Heart right ventricle (tissue), 16 donors: Measurements from ENCODE around the gene SLC6A12. TPM values are rescaled to one million over a fixed set of nuclear protein-coding genes. Genes with fewer than 3 reads are reported as not detected.

Experiments used
- ATAC-seq, 8 donors: fragments of 200-7000 bp; cut with Tn5 transposase; one replicate each; pipeline ENCODE4 v1.9.1; 2020; ENCODE audit warnings: mild to moderate bottlenecking in 8 of 8, moderate library complexity in 8 of 8, moderate number of reproducible peaks in 1 of 8
- DNase-seq, 2 donors: peaks; one replicate each; pipeline ENCODE4 v3.0.0-alpha.2; 2020
- H3K27ac ChIP-seq, 10 donors: fragments of 200-600 bp; sonication (generic) in 2 of 10; one replicate each; pipeline versions ENCODE4 v1.5.0 to v1.8.0; 2020 to 2022; ENCODE audit warnings: mild to moderate bottlenecking in 3 of 10
- H3K27me3 ChIP-seq, 7 donors: fragments of 200-600 bp; one replicate each; pipeline ENCODE4 v1.8.0; 2021 to 2022; ENCODE audit warnings: mild to moderate bottlenecking in 2 of 7
- H3K36me3 ChIP-seq, 9 donors: fragments of 200-600 bp; sonication (generic) in 1 of 9; one replicate each; pipeline versions ENCODE4 v1.5.0 to v1.8.0; 2020 to 2022; ENCODE audit warnings: mild to moderate bottlenecking in 2 of 9
- H3K4me1 ChIP-seq, 9 donors: fragments of 200-600 bp; sonication (generic) in 1 of 9; one replicate each; pipeline versions ENCODE4 v1.5.0 to v1.8.0; 2020 to 2022; ENCODE audit warnings: mild to moderate bottlenecking in 4 of 9
- H3K4me3 ChIP-seq, 10 donors: fragments of 200-600 bp; sonication (generic) in 2 of 10; one replicate each; pipeline versions ENCODE4 v1.5.0 to v1.8.0; 2020 to 2022; ENCODE audit warnings: mild to moderate bottlenecking in 7 of 10, moderate library complexity in 2 of 10
- H3K9me3 ChIP-seq, 11 donors: fragments of 200-600 bp in 10 of 11; sonication (generic) in 2 of 11; one replicate each; pipeline versions ENCODE4 v1.5.0 to v1.8.0; 2013 to 2022; ENCODE audit warnings: mild to moderate bottlenecking in 2 of 11, control low read depth in 1 of 11, moderate library complexity in 1 of 11
- WGBS, 2 donors: extraction: QIAGEN DNeasy Blood & Tissue Kit; methylation state at CpG; one replicate each; pipeline ENCODE4 v1.1.7; 2013; ENCODE audit warnings: inconsistent platforms in 1 of 2; 5-methylcytosine and 5-hydroxymethylcytosine counted together
- intact Hi-C, 10 donors: fragments of 100-400 bp; cut with DNase I; formaldehyde crosslinking; loops; one replicate each; pipeline versions ENCODE4 v1.11.1 to v1.14.2; 2022
- polyA plus RNA-seq, 2 donors: library from polyadenylated mRNA; stranded (reverse); fragments of 200-250 nt; gene quantifications; one replicate each; pipeline ENCODE4 v1.2.3, GENCODE V29; 2013
- total RNA-seq, 10 donors: library from RNA; stranded (reverse); fragmentation: NEBNext Ultra II Directional in 3 of 10; extraction: Animal tissue kit (Norgen Biotek cat#: 25700) in 3 of 10; gene quantifications; one replicate each; pipeline versions ENCODE4 v1.2.1 to v1.2.4, GENCODE V29; 2021 to 2023
- TF ChIP-seq, protein P1 (sequence below), 9 donors: fragments of 200-600 bp; sonication (generic) in 2 of 9; IDR thresholded peaks; one replicate each; pipeline versions ENCODE4 v1.5.0 to v1.8.0; 2021 to 2022; ENCODE audit warnings: antibody characterized with exemption in 9 of 9, mild to moderate bottlenecking in 5 of 9, moderate library complexity in 1 of 9
- donor health status: Arrhythmogenic right ventricular cardiomyopathy.
- donor health status: ischemic (EF 13 %, LVEDD 7.1; RV severe dilation, severe dysfunction).
- donor health status: healthy with polysubstance abuse.
- donor health status: DM: no; HTN: yes; CAD: no.
- donor health status: DM: no; HTN: no; CAD: no.
- donor health status: ischemic (EF 25% LVEDD 6.9; RV normal size, moderate dysfunction).
- donor health status: ischemic (EF 25% LVEDD 5.7; RV mildly dilated, moderate dysfunction).
- donor health status: healthy.
- donor health status: DM: yes; HTN: yes; CAD: no.
- donor health status: Ischemic cardiomyopathy.
- donor health status: ischemic (EF 35%, LVEDD 5.7; RV mildly dilated, moderate dysfunction).
- donor health status: nonischemic (EF 11% LVEDD 7.7; RV severe dilation, severe dysfunction).
- donor health status: DM: yes; HTN: yes; CAD: no.
- donor health status: PGD.
- donor health status: ischemic (EF 29% LVEDD 5.4; RV normal size, mild dysfunction).
- donor health status: nonischemic (EF 23%, LVEDD 6.1; RV moderate dilation, normal function).

The SLC6A12 gene
- total and polyA plus RNA-seq, 12 donors: 0.14 to 1.4 (median 0.74) TPM

DNA sequence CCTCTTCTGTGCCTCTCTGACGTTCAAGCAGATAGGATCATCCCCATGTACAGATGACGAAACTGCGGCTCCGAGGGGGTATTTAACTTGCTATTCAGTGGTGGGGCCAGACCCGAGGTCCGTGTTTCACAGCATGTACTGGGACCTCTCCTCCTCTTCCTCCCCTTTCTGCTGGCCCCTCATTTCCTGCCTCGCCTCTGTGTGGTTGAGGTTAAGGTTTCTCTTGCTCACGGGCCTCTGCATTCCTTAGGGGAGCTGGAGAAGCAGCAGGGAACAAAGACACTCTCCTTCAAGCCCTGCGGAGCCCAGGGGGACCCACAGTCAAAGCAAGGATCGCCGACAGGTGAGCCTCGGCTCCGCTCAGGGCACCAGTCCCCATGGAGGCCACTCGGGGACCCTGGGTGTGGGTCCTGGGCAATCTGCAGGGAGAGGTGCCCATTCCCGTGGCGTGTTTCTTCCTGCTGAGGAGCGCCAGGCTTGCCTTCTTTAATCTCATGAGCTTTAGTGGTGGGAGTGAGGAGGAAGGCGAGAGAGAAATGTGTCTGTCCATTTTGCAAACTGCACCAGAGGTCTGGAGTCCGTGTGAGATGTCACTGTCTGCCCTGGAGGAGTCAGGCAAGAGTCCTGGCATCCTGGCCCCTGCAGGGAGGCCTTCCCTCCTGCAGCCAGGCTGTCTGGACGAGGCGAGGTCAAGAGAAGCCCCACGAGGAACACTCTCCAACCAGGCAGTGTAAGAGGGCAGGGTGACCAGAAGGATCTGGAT lies 45.0 kb downstream of the SLC6A12 start:
- H3K36me3 ChIP-seq: peaks cover 0 to 31% (median 0%) of the 10 kb centered on the region in 9 donors
- DNase-seq: no peak
- ATAC-seq: no peak
- TF ChIP-seq, protein P1, sequence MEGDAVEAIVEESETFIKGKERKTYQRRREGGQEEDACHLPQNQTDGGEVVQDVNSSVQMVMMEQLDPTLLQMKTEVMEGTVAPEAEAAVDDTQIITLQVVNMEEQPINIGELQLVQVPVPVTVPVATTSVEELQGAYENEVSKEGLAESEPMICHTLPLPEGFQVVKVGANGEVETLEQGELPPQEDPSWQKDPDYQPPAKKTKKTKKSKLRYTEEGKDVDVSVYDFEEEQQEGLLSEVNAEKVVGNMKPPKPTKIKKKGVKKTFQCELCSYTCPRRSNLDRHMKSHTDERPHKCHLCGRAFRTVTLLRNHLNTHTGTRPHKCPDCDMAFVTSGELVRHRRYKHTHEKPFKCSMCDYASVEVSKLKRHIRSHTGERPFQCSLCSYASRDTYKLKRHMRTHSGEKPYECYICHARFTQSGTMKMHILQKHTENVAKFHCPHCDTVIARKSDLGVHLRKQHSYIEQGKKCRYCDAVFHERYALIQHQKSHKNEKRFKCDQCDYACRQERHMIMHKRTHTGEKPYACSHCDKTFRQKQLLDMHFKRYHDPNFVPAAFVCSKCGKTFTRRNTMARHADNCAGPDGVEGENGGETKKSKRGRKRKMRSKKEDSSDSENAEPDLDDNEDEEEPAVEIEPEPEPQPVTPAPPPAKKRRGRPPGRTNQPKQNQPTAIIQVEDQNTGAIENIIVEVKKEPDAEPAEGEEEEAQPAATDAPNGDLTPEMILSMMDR (IDR thresholded peaks at IDR 0.05): no peak
- peak overlapping the region in 2 of 10 donors; percentile 2 to 74 for H3K27ac ChIP-seq
- H3K9me3 ChIP-seq: no peaks in the 10 kb centered on the region
- intact Hi-C loops: no loop called here
- WGBS, 2 donors: 76 to 80% methylated on average over 22 of the region's 22 CpGs
- H3K4me3 ChIP-seq: no peak overlapping the region
- peaks cover 0 to 74% (median 45%) of the 10 kb centered on the region in 9 donors for H3K4me1 ChIP-seq
- peaks cover 0 to 9% (median 0%) of the 10 kb centered on the region in 7 donors for H3K27me3 ChIP-seq

DNA sequence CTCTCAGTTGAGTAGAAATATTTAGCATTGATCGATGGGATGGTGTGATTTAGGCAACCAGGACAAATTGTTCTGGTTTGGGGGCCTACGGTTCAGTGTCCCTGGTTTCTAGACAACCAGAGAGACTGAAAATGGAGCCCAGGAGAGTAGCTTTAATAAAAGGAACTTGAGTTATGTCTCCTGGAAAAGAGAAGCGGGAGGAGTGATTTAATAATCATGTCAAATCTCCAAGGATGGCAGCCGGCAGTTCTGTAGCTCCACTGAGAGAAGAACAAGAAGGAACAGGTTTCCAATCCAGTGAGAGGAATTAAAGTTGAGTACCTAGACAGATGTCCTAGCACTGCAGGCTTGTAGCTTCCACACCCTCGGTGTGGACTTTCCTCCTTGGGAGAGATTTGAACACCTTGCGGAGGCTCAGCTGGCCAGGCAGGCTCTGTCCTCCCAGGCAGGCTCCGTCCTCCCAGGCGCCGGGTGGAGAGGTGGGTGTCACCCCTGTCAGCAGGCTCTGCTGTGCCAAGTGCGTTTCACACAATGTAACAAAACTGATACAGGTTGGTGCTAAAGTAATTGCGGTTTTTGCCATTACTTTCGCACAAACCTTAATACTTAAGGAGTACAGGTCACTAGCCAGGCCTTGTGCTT lies 45.9 kb downstream of the SLC6A12 start:
- Histone ChIP-seq H3K36me3 (peaks cover 0 to 35% (median 0%) of the 10 kb centered on the region in 9 donors), H3K27me3 (peaks cover 0 to 8% (median 0%) of the 10 kb centered on the region in 7 donors), H3K9me3 (no peaks in the 10 kb centered on the region), H3K4me1 (peaks cover 0 to 65% (median 36%) of the 10 kb centered on the region in 9 donors), H3K27ac (peak overlapping the region in 3 of 10 donors; percentile 55 to 74 (median 62)), H3K4me3 (no peak overlapping the region)
- intact Hi-C loops: no loop called here
- DNase-seq (no peak), ATAC-seq (no peak)
- WGBS, 2 donors: 82 to 84% methylated on average over 12 of the region's 12 CpGs
- TF ChIP-seq, protein P1 (IDR thresholded peaks at IDR 0.05): no peak

DNA sequence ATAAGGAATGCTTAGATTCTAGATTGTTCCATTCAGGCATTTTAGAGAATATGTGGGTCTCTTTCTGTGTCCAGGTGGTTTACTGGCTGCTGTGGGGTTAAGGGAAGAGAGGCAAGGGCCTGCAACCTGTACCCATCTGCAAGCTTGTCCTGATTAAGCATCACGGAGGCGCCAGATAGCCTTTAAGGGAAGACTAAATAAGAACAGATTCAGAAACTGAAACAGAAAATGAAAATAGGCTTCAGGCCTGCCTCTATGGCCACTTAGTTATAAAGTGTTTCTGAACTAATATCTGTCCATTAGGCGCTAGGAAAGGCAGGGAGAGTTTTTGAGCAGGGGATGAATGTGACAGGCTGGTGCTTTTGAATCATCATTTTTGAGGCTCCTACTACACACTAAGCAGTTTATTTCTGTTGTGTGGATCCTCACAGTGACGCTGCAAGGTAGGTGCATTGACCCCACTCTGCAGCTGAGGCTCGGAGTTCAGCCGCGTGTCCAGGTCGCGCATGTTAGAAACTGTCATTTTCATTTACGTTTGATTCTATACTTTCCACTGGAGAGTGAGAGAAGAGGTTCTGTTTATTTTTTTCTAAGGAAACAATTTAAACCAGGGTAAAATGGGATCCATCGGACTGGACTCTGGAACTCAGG lies 47.4 kb downstream of the SLC6A12 start:
- H3K36me3 ChIP-seq: peaks cover 0 to 35% (median 0%) of the 10 kb centered on the region in 9 donors
- no peak for ATAC-seq
- no peaks in the 10 kb centered on the region for H3K9me3 ChIP-seq
- H3K4me1 ChIP-seq: peaks cover 0 to 51% (median 21%) of the 10 kb centered on the region in 9 donors
- intact Hi-C loops: no loop called here
- WGBS, 2 donors: 76 to 90% methylated on average over 11 of the region's 11 CpGs
- H3K27ac ChIP-seq: peak overlapping the region in 4 of 10 donors; percentile 13 to 62 (median 58)
- H3K4me3 ChIP-seq: no peak overlapping the region
- DNase-seq: no peak
- TF ChIP-seq, protein P1 (IDR thresholded peaks at IDR 0.05): no peak
- no peaks in the 10 kb centered on the region for H3K27me3 ChIP-seq

DNA sequence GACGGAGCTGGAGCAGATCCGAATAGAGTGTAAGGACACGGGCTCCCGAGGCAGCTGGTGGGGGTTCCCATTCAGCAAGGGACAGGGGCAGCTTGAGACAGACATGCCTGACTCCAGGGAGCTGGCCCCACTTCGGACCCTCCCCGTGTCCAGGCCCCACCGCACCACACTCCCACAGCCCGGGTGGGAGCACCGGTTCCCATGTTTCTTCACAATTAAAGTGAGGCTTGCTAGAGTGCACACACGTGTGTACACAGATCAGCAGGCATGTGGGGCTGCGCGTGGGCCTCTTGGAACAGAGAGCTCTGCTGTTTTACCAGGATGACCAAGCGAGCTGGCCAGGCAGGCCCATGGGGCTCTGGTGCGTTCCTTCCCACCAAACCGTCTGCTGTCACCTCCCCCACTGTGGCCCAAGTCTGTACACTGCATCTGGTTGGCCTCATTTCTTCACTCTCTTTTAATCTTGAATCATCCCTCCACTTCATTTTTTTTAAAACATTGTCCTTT lies 48.0 kb downstream of the SLC6A12 start:
- H3K9me3 ChIP-seq: no peaks in the 10 kb centered on the region
- no peak overlapping the region for H3K4me3 ChIP-seq
- peak in 1 of 2 donors; percentile 5 for DNase-seq
- WGBS, 2 donors: 92 to 95% methylated on average over 15 of the region's 15 CpGs
- peaks cover 0 to 35% (median 0%) of the 10 kb centered on the region in 9 donors for H3K36me3 ChIP-seq
- intact Hi-C loops: no loop called here
- TF ChIP-seq, protein P1 (IDR thresholded peaks at IDR 0.05): no peak
- no peak for ATAC-seq
- no peaks in the 10 kb centered on the region for H3K27me3 ChIP-seq
- peaks cover 0 to 46% (median 20%) of the 10 kb centered on the region in 9 donors for H3K4me1 ChIP-seq
- peak overlapping the region in 1 of 10 donors; percentile 62 for H3K27ac ChIP-seq
